ENCODE data around the gene SLC2A3. TPM values are rescaled to one million over a fixed set of nuclear protein-coding genes. Genes with fewer than 3 reads are reported as not detected.

The SLC2A3 gene
- total RNA-seq, 1 donor: 27.5 TPM

Small RNA genes within 50 kb of the gene (small RNA-seq; reads per million reads assigned to genes)
- gene RF00019: not detected

Other genes starting within 250 kb of the SLC2A3 start
- gene GDF3, start 240.4 kb downstream of the SLC2A3 start, total RNA-seq: not detected
- not detected for gene DPPA3, start 224.8 kb downstream of the SLC2A3 start, total RNA-seq
- gene CLEC4C, start 188.8 kb downstream of the SLC2A3 start, total RNA-seq: under 0.01 TPM
- not detected for gene NANOGNB, start 171.0 kb downstream of the SLC2A3 start, total RNA-seq
- not detected for gene NANOG, start 146.8 kb downstream of the SLC2A3 start, total RNA-seq
- gene SLC2A14, start 63.3 kb downstream of the SLC2A3 start, total RNA-seq: 1.9 TPM
- 10.0 TPM for gene FOXJ2, start 96.5 kb upstream of the SLC2A3 start, total RNA-seq
- gene C3AR1, start 130.2 kb upstream of the SLC2A3 start, total RNA-seq: 2.2 TPM
- gene NECAP1, start 146.1 kb upstream of the SLC2A3 start, total RNA-seq: 29.6 TPM
- 0.27 TPM for gene CLEC4A, start 187.4 kb upstream of the SLC2A3 start, total RNA-seq
- not detected for gene ZNF705A, start 220.8 kb upstream of the SLC2A3 start, total RNA-seq